Activated T-helper 2 cell treated with anti-CD3 and anti-CD28 coated beads, Interferon-gamma antibody, Interleukin-2, Interleukin-4, amounts not matched to agents 10 μg/mL and 5 μg/mL and 100 μg/mL, durations not matched to agents 14 hours and 24 hours and 36 hours (primary cell): Measurements from ENCODE around the gene RNASE13. TPM values are rescaled to one million over a fixed set of nuclear protein-coding genes. Genes with fewer than 3 reads are reported as not detected.

Experiments
- DNase-seq: peaks from one replicate; pipeline ENCODE4 v3.0.0; 2021; ENCODE audit warnings: low spot score
- H3K27ac Mint-ChIP-seq: one replicate; pipeline ENCODE4 v1.8.0; 2021; ENCODE audit warnings: mixed read lengths
- H3K27me3 Mint-ChIP-seq: one replicate; pipeline ENCODE4 v1.8.0; 2021; ENCODE audit warnings: low read depth, mixed read lengths
- H3K36me3 Mint-ChIP-seq: one replicate; pipeline ENCODE4 v1.8.0; 2021; ENCODE audit warnings: low read depth, mixed read lengths
- H3K4me1 Mint-ChIP-seq: one replicate; pipeline ENCODE4 v1.8.0; 2021; ENCODE audit warnings: low read depth, mixed read lengths
- H3K4me3 Mint-ChIP-seq: one replicate; pipeline ENCODE4 v1.8.0; 2021; ENCODE audit warnings: low read depth, mild to moderate bottlenecking, moderate library complexity, mixed read lengths
- H3K9me3 Mint-ChIP-seq: one replicate; pipeline ENCODE4 v1.8.0; 2021; ENCODE audit warnings: mixed read lengths
- intact Hi-C: fragments of 100-400 bp; cut with micrococcal nuclease; formaldehyde crosslinking; loops from one replicate; pipeline ENCODE4 v1.15.1; 2023
- total RNA-seq: library from RNA; stranded (reverse); gene quantifications from 2 replicates; pipeline ENCODE4 v1.2.3, GENCODE V29; 2022

RNASE13 gene
- total RNA-seq, 1 donor from 2014 or later = not detected

DNA sequence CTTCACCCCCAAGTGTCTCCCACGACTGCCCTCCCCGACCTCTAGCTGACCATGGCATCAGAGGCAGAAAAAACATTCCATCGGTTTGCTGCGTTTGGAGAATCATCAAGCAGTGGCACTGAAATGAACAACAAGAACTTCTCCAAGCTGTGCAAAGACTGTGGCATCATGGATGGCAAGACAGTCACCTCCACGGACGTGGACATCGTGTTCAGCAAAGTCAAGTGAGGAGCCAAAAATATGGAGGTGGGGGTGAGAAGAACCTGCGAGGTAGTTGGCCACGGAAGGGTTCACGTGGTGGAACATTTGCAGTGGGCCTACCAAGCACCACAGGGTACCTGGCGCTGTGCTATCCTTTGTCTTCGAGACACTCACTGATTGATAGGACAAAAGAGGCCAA, 4.1 kb downstream of the RNASE13 start:
- Mint-ChIP-seq H3K36me3 (no peaks in the 10 kb centered on the region), H3K27ac (no peak overlapping the region), H3K4me1 (no peaks in the 10 kb centered on the region), H3K4me3 (no peak overlapping the region), H3K9me3 (no peaks in the 10 kb centered on the region), H3K27me3 (peaks cover 30% of the 10 kb centered on the region)
- no peak for DNase-seq
- intact Hi-C loops = no loop called here

DNA sequence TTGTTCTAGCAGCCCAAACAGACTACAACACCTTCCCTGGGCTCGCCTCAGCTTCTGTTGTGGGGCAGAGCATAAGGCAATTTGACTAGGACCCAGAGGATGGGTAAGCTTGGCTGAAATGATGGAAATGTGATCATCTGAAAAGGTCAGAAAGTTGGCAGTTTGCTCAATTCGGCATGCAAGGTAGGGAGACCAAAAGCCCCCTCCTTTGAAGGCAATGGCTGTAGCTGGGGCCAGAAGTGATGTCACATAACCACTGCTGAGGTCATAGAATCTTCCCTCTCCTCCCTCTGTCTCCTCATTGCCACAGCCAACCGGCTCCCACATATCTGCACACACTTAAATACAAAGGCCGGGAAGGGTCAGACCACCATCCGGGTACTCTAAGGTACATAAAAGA, 4.7 kb downstream of the RNASE13 start, which contains the start of gene TPPP2:
TSS of gene TPPP2 (plus strand) at position 301 of the 400 bp plus-strand sequence. CDS start 365 bp downstream, outside the sequence.
- DNase-seq = no peak
- H3K27me3 Mint-ChIP-seq = peaks cover 32% of the 10 kb centered on the region
- intact Hi-C loops = no loop called here
- no peaks in the 10 kb centered on the region for H3K4me1 Mint-ChIP-seq
- H3K36me3 Mint-ChIP-seq = no peaks in the 10 kb centered on the region
- H3K9me3 Mint-ChIP-seq = no peaks in the 10 kb centered on the region
- no peak within 1 kb of the TSS for H3K4me3 Mint-ChIP-seq
- H3K27ac Mint-ChIP-seq = no peak within 1 kb of the TSS

DNA sequence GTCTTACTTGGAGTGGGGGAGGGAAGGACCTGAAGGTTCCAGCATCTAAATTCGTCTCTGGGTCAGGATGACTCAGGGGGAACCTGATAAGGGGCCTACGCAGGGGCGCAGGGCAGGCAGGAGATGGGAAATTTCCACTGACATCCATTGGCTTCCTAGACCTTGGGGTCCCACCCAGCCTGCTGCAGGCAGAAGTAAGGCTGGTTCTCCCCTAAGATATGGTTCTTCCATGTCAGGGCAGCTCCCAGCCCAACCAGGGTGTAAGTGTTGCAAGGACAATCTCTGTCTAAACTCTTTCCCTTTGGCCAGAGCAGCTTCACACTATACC, 7.7 kb downstream of the RNASE13 start:
- peaks cover 47% of the 10 kb centered on the region for H3K27me3 Mint-ChIP-seq
- no peak for DNase-seq
- no peaks in the 10 kb centered on the region for H3K36me3 Mint-ChIP-seq
- peaks cover 6% of the 10 kb centered on the region for H3K4me1 Mint-ChIP-seq
- no peak overlapping the region for H3K4me3 Mint-ChIP-seq
- intact Hi-C loops = loop anchor here (1.0 kb wide), 1 partner anchor 11 kb away; no protein-coding TSS in a partner anchor
- no peak overlapping the region for H3K27ac Mint-ChIP-seq
- no peaks in the 10 kb centered on the region for H3K9me3 Mint-ChIP-seq

DNA sequence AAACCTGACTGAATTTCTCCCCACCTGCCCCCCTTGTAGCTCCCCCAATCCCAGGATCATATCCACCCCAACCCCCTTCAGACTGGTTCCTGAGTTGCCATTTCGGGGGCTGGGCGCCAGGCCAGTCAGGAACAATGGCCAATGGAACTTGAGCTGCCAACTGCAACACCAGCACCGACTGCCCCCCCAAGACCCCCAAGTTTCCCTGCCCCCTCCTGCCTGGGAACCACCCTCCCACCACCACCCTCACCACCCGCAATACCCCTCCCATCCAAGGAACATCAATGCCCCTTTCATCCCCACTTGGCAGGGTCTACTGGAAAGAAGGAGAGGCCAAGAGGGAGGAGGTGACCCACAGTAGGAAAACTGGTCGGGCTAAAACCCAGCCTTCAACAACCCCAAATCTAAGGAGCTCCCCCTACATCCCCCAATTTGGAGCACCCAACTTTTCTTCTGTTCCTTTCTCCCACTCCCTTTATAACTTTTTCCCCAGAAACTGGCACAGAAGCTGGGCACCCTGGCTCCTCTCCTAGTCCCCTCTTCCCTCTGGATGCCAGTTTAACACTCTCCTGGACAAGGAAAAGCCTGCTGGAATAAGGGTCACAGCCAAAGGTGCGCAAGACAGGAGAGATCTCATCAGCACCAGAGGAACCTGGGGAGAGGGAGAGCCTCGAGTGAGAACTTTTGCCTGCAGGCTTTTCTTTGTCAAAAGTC, 8.2 kb downstream of the RNASE13 start:
- Mint-ChIP-seq H3K4me3 (no peak overlapping the region), H3K27me3 (peaks cover 43% of the 10 kb centered on the region)

DNA sequence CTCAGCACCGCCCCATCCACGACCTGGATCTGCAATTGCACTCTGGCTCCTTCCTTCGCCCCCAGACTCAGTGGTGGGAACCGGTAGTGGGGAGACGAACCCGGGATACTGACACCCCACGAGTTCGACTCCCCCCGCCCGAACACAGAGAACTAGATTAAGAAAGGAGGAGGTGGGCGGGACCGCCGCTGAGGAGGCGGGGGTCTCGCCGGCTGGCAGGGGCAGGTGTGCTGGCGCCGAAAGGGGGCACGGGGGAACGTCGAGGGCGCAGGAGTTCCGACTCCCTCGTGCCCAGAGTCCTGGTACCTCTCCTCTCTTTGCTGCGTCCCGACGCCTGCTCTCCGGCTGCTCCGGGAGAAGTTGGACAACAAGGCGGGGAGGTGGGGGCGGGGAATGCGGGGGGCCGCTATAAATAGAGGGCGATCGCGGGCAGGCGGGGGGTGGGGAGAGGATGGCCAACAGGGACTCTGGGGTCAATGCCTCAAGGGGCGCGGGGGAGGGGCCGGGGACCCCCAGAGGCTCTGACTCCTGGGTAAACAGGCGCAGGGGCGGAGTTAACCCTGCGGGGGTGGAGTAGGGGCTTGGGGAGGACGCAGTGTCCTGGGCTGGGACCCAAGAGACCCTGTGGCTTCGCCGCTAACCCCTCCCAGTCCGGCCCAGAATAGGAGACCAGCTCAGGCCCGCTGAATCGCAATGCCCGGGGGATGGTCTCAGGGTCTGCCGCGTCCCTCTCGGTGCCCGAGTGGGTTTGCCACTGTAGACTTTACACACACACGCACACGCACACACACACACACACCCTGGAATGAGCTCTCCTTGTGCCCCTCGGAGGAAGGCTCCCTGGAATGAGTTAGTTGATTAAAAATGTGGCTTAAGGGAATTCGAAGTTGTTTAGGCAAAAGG, 9.0 kb downstream of the RNASE13 start:
- intact Hi-C loops = loop anchor here (1.0 kb wide), 1 partner anchor 9 kb away; no protein-coding TSS in a partner anchor
- Mint-ChIP-seq H3K36me3 (no peaks in the 10 kb centered on the region), H3K27me3 (peaks cover 45% of the 10 kb centered on the region), H3K27ac (no peak overlapping the region), H3K9me3 (no peaks in the 10 kb centered on the region), H3K4me1 (peaks cover 6% of the 10 kb centered on the region), H3K4me3 (peak overlapping the region; percentile 63)
- DNase-seq = no peak

More for the DNA sequence above, 8.2 kb downstream of the RNASE13 start:
- peaks cover 6% of the 10 kb centered on the region for H3K4me1 Mint-ChIP-seq
- no peak overlapping the region for H3K27ac Mint-ChIP-seq
- intact Hi-C loops = loop anchor here (1.0 kb wide), 1 partner anchor 10 kb away; no protein-coding TSS in a partner anchor
- no peak for DNase-seq
- no peaks in the 10 kb centered on the region for H3K9me3 Mint-ChIP-seq
- no peaks in the 10 kb centered on the region for H3K36me3 Mint-ChIP-seq

DNA sequence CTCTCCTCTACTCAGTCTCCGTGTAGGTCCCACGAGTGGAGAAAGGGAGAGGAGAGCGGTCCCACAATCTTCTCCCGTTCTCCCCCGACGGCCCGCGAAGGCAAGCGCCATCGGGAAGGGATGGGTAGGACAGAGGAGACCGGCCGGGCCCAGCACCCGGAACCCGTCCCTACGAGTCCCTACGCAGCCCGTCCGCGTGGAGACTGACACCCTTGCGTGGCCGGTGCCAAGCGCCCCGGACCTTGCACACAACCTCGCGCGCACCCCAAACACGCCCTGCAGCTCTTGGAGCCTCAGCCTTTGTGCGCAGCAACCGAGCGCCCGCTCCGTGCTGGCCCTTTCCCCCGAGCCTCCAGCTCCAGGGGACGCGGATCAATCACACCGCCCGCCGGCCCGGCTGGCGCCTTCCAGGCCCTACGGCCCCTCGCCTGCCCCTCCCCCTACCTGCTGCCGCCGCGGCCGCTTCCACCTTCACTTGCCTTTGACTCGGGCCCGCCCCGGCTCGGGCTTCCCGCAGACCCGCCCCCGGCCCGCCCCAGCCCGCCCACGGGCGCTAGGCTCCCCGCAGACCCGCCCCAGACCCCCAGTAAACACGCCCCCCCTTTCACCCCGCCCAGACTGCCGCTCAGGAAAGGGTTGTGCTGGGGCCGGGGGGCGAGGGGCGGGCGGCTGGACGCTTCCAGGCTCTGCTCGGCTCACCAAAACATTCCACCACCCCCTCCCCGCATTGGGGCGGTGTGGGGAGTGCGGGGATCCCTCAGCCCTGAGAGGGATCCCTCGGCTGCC, 9.8 kb downstream of the RNASE13 start, which contains the start of gene NDRG2:
TSS of gene NDRG2 (minus strand) at position 477 of the 786 bp plus-strand sequence. CDS start 1,746 bp downstream, outside the sequence.
- intact Hi-C loops = no loop called here
- Mint-ChIP-seq H3K4me3 (peak within 1 kb of the TSS; percentile 70), H3K4me1 (peaks cover 6% of the 10 kb centered on the region), H3K9me3 (no peaks in the 10 kb centered on the region), H3K27me3 (peaks cover 46% of the 10 kb centered on the region), H3K27ac (no peak within 1 kb of the TSS), H3K36me3 (no peaks in the 10 kb centered on the region)
- peak; percentile 56 for DNase-seq

DNA sequence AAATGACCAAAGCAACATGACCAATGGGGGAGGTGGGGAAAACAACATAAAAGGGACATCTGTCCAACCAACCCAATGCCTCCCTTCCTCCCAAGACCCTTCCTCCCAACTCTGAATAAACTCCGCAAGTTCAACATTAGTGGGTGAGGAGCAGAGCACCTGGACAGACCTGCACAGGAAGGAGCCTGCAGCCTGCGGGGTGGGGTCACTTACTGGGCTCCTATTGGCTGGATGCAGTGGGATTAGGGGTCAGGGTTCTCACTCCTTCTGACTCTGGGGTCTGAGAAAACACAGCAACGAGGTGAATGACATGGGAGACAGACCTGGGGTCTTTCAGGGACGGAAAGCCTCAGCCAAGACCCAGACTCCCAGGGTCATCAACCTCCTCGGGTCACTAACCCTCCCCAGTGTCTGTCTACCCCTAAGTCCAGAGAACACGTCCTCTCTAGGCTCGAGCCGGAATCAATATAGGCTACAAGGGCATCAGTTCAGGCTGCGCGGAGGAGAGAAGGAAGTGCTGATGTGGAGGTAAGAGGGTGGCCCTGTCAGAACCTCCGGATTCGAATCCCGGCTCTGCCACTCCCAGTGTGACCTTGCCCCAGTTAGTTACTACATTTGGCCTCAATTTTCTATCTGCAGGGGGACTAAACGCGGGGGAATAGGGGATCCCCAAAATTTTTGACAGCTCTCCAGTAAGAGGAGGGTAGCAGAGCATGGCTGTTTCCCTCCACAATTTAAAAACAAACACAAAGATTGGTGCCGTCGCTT, 10.6 kb downstream of the RNASE13 start:
- DNase-seq = no peak
- Mint-ChIP-seq H3K27me3 (peaks cover 46% of the 10 kb centered on the region), H3K4me3 (peak overlapping the region; percentile 70), H3K36me3 (no peaks in the 10 kb centered on the region), H3K27ac (no peak overlapping the region), H3K4me1 (peaks cover 6% of the 10 kb centered on the region), H3K9me3 (no peaks in the 10 kb centered on the region)
- intact Hi-C loops = no loop called here

DNA sequence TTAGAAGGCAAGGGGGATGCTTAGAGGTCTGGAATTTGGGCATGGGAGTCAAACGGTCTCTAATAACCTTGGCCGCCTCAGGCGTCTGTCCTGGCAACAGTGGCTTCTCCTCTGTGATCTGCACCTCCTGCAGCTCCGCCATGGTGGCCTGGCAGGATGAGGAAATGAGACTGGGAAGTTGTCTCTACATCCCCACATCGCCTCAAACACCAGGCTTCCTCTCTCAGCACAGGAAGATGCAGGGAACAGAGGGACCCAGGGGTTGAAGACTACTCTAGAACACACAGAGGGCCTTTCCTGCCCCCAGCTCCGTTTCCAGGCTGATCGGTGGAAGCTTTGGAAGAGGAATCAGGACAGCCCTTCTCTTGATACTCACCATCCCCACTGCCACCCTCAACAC, 11.4 kb downstream of the RNASE13 start:
- Mint-ChIP-seq H3K27me3 (peaks cover 46% of the 10 kb centered on the region), H3K27ac (no peak overlapping the region), H3K4me3 (no peak overlapping the region), H3K4me1 (peaks cover 6% of the 10 kb centered on the region), H3K9me3 (no peaks in the 10 kb centered on the region), H3K36me3 (no peaks in the 10 kb centered on the region)
- DNase-seq = no peak
- intact Hi-C loops = no loop called here

DNA sequence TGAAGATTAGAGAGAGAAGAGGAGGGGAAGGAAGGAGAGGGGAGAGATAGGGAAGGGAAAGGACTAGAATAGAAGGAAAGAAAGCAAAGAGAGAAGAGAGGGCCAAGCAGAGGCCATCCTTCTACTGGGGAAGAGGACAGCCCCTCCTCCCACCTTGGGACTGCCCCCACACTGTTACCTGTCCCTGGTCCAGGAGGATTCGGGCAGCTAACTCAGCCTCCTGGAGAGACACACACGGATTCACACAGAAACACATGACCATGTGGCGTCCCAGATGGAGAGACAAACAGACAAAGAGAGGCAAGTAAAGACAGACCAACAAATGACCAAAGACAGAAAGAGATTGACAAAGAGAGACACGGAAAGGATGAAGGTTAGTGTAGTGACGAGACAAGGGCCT, 11.9 kb downstream of the RNASE13 start:
- no peak for DNase-seq

DNA sequence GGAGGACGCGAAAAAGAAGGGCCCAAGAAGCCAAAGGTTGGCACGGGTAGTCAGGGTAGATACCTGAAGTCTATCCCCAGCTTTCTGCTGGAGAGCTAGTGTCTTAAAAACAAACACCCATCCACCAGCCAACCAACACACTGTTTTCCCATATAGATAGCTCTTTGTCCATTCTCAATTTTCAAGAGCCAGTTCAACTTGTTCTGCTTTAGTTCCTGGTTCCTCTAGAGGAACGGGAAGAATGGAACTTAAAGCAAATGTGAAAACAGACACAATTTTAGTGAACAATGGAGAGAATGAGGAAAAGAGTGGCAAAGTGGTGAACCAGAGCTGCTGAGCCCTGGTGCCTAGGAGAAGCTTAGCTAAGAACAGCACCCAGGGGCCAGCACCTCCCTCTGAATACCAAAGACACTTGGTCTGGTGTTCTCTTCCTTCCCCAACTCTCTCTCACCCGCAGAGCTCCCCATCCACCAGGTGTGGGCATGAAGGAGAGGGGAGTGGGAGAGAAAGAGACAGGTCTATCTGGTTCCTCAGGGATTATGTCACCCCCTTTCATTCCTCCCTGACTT, 13.5 kb downstream of the RNASE13 start:
- Mint-ChIP-seq H3K27me3 (peaks cover 33% of the 10 kb centered on the region), H3K9me3 (no peaks in the 10 kb centered on the region), H3K4me3 (no peak overlapping the region), H3K36me3 (no peaks in the 10 kb centered on the region), H3K4me1 (peaks cover 6% of the 10 kb centered on the region), H3K27ac (no peak overlapping the region)
- intact Hi-C loops = no loop called here
- no peak for DNase-seq

More for the DNA sequence above, 11.9 kb downstream of the RNASE13 start:
- Mint-ChIP-seq H3K27me3 (peaks cover 46% of the 10 kb centered on the region), H3K4me1 (peaks cover 6% of the 10 kb centered on the region), H3K27ac (no peak overlapping the region), H3K36me3 (no peaks in the 10 kb centered on the region), H3K4me3 (peak overlapping the region; percentile 10), H3K9me3 (no peaks in the 10 kb centered on the region)
- intact Hi-C loops = no loop called here

DNA sequence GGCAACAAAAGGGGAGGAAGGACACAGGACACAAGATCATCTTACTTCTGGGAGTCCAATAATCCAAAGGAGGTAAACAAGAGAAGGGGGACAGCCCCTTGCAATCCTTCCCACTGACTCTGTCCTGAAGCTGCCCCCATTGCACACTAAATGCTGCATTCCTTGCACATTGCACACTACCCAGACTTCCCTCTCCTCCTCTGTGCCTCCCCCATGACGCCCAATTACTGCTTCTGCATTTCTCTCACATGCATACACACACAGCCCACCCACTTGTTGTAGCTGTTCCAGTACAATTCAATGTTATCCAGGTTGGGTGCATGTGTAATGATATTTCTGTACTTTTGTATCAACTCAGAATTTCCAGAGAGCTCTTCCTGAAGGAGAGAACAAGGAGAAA, 15.2 kb downstream of the RNASE13 start:
- no peaks in the 10 kb centered on the region for H3K36me3 Mint-ChIP-seq
- H3K4me3 Mint-ChIP-seq = no peak overlapping the region
- DNase-seq = no peak
- peaks cover 26% of the 10 kb centered on the region for H3K27me3 Mint-ChIP-seq
- intact Hi-C loops = no loop called here
- H3K4me1 Mint-ChIP-seq = peaks cover 5% of the 10 kb centered on the region
- H3K27ac Mint-ChIP-seq = no peak overlapping the region
- no peaks in the 10 kb centered on the region for H3K9me3 Mint-ChIP-seq
